Activated naive CD4-positive, alpha-beta T cell treated with anti-CD3 and anti-CD28 coated beads, Interleukin-2, amount 50 U/mL, for 24 hours (primary cell): ENCODE measurements around the gene TSPOAP1.

Source experiments
- H3K27ac Mint-ChIP-seq: one replicate; pipeline ENCODE4 v1.8.0; 2021; ENCODE audit warnings: mild to moderate bottlenecking, mixed read lengths
- H3K27me3 Mint-ChIP-seq: one replicate; pipeline ENCODE4 v1.8.0; 2021; ENCODE audit warnings: mixed read lengths
- H3K36me3 Mint-ChIP-seq: one replicate; pipeline ENCODE4 v1.8.0; 2021; ENCODE audit warnings: mixed read lengths
- H3K4me1 Mint-ChIP-seq: one replicate; pipeline ENCODE4 v1.8.0; 2021; ENCODE audit warnings: mixed read lengths
- H3K4me3 Mint-ChIP-seq: one replicate; pipeline ENCODE4 v1.8.0; 2021; ENCODE audit warnings: mild to moderate bottlenecking, mixed read lengths
- H3K9me3 Mint-ChIP-seq: one replicate; pipeline ENCODE4 v1.8.0; 2021; ENCODE audit warnings: mixed read lengths

TSPOAP1 gene

DNA sequence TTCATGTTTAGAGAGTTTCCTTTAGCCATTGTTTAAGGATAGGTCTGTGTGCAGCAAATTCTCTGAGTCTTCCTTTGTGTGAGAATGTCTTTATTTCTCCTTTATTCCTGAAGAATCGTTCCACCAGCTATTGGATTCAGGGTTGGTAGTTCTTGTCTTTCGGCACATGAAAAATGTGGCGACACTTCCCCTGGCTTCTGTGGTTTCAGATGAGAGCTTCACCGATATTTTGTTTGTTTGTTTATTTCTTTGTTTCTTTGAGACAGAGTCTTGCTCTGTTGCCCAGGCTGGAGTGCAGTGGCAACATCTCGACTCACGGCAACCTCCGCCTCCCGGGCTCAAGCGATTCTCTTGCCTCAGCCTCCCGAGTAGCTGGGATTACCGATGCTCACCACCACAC is 66.4 kb downstream of the TSPOAP1 start:
- Mint-ChIP-seq H3K4me1 (no peaks in the 10 kb centered on the region), H3K27ac (no peak overlapping the region), H3K27me3 (peaks cover 42% of the 10 kb centered on the region), H3K4me3 (no peak overlapping the region), H3K9me3 (no peaks in the 10 kb centered on the region), H3K36me3 (peaks cover 3% of the 10 kb centered on the region)

DNA sequence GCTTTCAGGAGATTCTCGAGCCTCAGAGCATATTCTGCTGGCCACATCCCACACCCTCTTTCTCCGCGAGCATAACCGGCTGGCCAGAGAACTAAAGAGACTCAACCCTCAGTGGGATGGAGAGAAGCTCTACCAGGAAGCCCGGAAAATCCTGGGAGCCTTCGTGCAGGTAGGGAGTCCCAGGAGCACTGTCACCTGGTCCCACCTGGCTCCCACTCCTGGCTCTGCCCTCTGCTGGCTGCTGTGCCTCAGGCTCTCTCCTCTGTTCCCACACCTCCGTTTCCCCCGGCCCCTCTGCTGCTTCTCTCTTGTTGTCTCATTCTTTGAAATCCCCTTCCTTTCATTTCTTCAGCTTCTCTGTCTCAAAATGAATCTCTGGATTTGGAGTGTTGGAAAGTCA is 73.8 kb downstream of the TSPOAP1 start:
- no peaks in the 10 kb centered on the region for H3K9me3 Mint-ChIP-seq
- peaks cover 4% of the 10 kb centered on the region for H3K4me1 Mint-ChIP-seq
- no peaks in the 10 kb centered on the region for H3K27me3 Mint-ChIP-seq
- no peaks in the 10 kb centered on the region for H3K36me3 Mint-ChIP-seq
- H3K4me3 Mint-ChIP-seq = no peak overlapping the region
- no peak overlapping the region for H3K27ac Mint-ChIP-seq

DNA sequence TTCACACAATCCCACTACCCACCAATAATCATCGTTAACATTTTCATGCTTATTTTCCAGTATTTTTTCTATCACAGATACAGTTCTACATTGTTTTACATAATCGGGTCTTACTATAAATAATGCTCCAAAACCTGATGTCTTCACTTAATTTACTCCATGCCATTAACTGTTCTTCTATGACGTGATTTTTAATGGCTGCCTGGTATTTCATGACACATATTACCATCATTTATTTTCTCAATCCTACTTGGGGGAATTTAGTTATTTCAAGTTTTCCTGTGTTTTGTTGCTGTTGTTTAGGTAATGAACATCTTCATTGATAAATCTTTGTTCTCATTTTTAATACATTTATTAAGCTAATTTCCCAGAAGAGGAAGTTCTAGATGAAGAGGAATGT is 75.5 kb downstream of the TSPOAP1 start:
- Mint-ChIP-seq H3K4me1 (peaks cover 9% of the 10 kb centered on the region), H3K9me3 (no peaks in the 10 kb centered on the region), H3K4me3 (no peak overlapping the region), H3K27ac (no peak overlapping the region), H3K27me3 (no peaks in the 10 kb centered on the region), H3K36me3 (no peaks in the 10 kb centered on the region)

DNA sequence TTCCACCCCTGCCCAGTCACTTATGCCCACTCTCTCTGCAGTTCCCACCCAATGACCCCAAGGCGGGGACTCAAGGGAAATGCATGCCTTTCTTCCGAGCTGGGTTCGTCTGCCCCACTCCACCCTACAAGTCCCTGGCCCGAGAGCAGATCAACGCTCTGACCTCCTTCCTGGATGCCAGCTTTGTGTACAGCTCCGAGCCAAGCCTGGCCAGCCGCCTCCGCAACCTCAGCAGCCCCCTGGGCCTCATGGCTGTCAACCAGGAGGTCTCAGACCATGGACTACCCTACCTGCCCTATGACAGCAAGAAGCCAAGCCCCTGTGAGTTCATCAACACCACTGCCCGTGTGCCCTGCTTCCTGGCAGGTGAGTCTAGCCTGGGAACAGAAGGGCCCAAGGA is 76.5 kb downstream of the TSPOAP1 start:
- Mint-ChIP-seq H3K4me3 (no peak overlapping the region), H3K36me3 (no peaks in the 10 kb centered on the region), H3K27me3 (no peaks in the 10 kb centered on the region), H3K9me3 (no peaks in the 10 kb centered on the region), H3K27ac (no peak overlapping the region), H3K4me1 (peaks cover 9% of the 10 kb centered on the region)
